Measurements from ENCODE around the gene DNPH1. TPM values are rescaled to one million over a fixed set of nuclear protein-coding genes. Genes with fewer than 3 reads are reported as not detected.

The DNPH1 gene
- total and polyA plus RNA-seq, 2 experiments from 2014 or later: 124 to 136 TPM

GRCh38 chr6:43254846-43255245, 25.6 kb upstream of the DNPH1 start:
- no peak overlapping the region for H3K4me2 ChIP-seq
- 98% methylated on average over 11 of the region's 11 CpGs for WGBS (ENCODE audit: low lambda C conversion rate, missing lambda C conversion rate)
- TF ChIP-seq EZH2 (IDR thresholded peaks at IDR 0.05; ENCODE audit: borderline replicate concordance) (no peak), EZH2phosphoT487 (IDR thresholded peaks at IDR 0.05; ENCODE audit: low read depth, severe bottlenecking, unreplicated experiment) (no peak), CTCF (IDR thresholded peaks at IDR 0.05; ENCODE audit: poor library complexity) (no peak)

GRCh38 chr6:43254138-43254817, 25.0 kb upstream of the DNPH1 start:
- H4K20me1 ChIP-seq (ENCODE audit: insufficient read depth, poor library complexity, severe bottlenecking): no peaks in the 10 kb centered on the region
- no peak overlapping the region for H3K4me3 ChIP-seq
- no peaks in the 10 kb centered on the region for H3K79me2 ChIP-seq
- peaks cover 9% of the 10 kb centered on the region for H3K27me3 ChIP-seq
- DNase-seq (ENCODE audit: low spot score): no peak
- no peaks in the 10 kb centered on the region for H3K9me3 ChIP-seq (ENCODE audit: low read depth)
- H2AFZ ChIP-seq: no peak overlapping the region
- H3K4me2 ChIP-seq: no peak overlapping the region
- no peaks in the 10 kb centered on the region for H3K9me2 ChIP-seq (replicated peaks; ENCODE audit: insufficient read depth)
- H3K27ac ChIP-seq: no peak overlapping the region
- TF ChIP-seq CTCF (IDR thresholded peaks at IDR 0.05; ENCODE audit: poor library complexity): no peak
- no peak for TF ChIP-seq EZH2phosphoT487 (IDR thresholded peaks at IDR 0.05; ENCODE audit: low read depth, severe bottlenecking, unreplicated experiment)
- no peak for TF ChIP-seq EZH2 (IDR thresholded peaks at IDR 0.05; ENCODE audit: borderline replicate concordance)
- 94% methylated on average over 15 of the region's 15 CpGs for WGBS (ENCODE audit: low lambda C conversion rate, missing lambda C conversion rate)
- no peaks in the 10 kb centered on the region for H3K36me3 ChIP-seq (replicated peaks; ENCODE audit: insufficient read depth, low read depth)
- H3K4me1 ChIP-seq (ENCODE audit: insufficient read depth): peaks cover 7% of the 10 kb centered on the region

More at GRCh38 chr6:43254846-43255245, 25.6 kb upstream of the DNPH1 start:
- Histone ChIP-seq H2AFZ (no peak overlapping the region), H3K9me2 (replicated peaks; ENCODE audit: insufficient read depth) (no peaks in the 10 kb centered on the region), H4K20me1 (ENCODE audit: insufficient read depth, poor library complexity, severe bottlenecking) (no peaks in the 10 kb centered on the region), H3K36me3 (replicated peaks; ENCODE audit: insufficient read depth, low read depth) (no peaks in the 10 kb centered on the region), H3K79me2 (no peaks in the 10 kb centered on the region), H3K9me3 (ENCODE audit: low read depth) (no peaks in the 10 kb centered on the region), H3K27ac (no peak overlapping the region), H3K27me3 (peaks cover 9% of the 10 kb centered on the region), H3K4me1 (ENCODE audit: insufficient read depth) (peaks cover 7% of the 10 kb centered on the region), H3K4me3 (no peak overlapping the region)
- DNase-seq (ENCODE audit: low spot score): no peak

- no peak for DNase-seq (ENCODE audit: low spot score)
- Histone ChIP-seq H3K79me2 (no peaks in the 10 kb centered on the region), H3K9me2 (replicated peaks; ENCODE audit: insufficient read depth) (no peaks in the 10 kb centered on the region), H4K20me1 (ENCODE audit: insufficient read depth, poor library complexity, severe bottlenecking) (no peaks in the 10 kb centered on the region), H3K4me2 (no peak overlapping the region), H3K36me3 (replicated peaks; ENCODE audit: insufficient read depth, low read depth) (no peaks in the 10 kb centered on the region), H3K4me1 (ENCODE audit: insufficient read depth) (peaks cover 7% of the 10 kb centered on the region), H3K27me3 (peaks cover 13% of the 10 kb centered on the region), H3K9me3 (ENCODE audit: low read depth) (no peaks in the 10 kb centered on the region), H3K4me3 (no peak overlapping the region), H2AFZ (no peak overlapping the region), H3K27ac (no peak overlapping the region)
- 94% methylated on average over 11 of the region's 11 CpGs for WGBS (ENCODE audit: low lambda C conversion rate, missing lambda C conversion rate)
- TF ChIP-seq EZH2 (IDR thresholded peaks at IDR 0.05; ENCODE audit: borderline replicate concordance) (no peak), EZH2phosphoT487 (IDR thresholded peaks at IDR 0.05; ENCODE audit: low read depth, severe bottlenecking, unreplicated experiment) (no peak), CTCF (IDR thresholded peaks at IDR 0.05; ENCODE audit: poor library complexity) (no peak)
Observed at GRCh38 chr6:43253401-43253800, 24.1 kb upstream of the DNPH1 start.
